ENCODE results near the gene YRDC.

GRCh38 chr1:37778654-37779053 is 29.4 kb downstream of the YRDC start:
- TF ChIP-seq CTCF (IDR thresholded peaks at IDR 0.05; ENCODE audit: low read depth, low read length, missing input control) (no peak), EGR1 (IDR thresholded peaks at IDR 0.05; ENCODE audit: low read depth in 2 of 2) (no peak), ATF3 (IDR thresholded peaks at IDR 0.05) (no peak), RXRA (IDR thresholded peaks at IDR 0.05) (no peak), RAD21 (IDR thresholded peaks at IDR 0.05) (no peak), YY1 (IDR thresholded peaks at IDR 0.05) (no peak), GABPA (IDR thresholded peaks at IDR 0.05 in 1 of 2, conservative IDR thresholded peaks at IDR 0.05 in 1 of 2) (no peak)
